Measurements from ENCODE around the gene CCNG2. TPM values are rescaled to one million over a fixed set of nuclear protein-coding genes. Genes with fewer than 3 reads are reported as not detected.

CCNG2 gene
- total and polyA plus RNA-seq, 2 of the 4 experiments (the other 2 are of a cell fraction), result 11.3 to 14.9 TPM

DNA sequence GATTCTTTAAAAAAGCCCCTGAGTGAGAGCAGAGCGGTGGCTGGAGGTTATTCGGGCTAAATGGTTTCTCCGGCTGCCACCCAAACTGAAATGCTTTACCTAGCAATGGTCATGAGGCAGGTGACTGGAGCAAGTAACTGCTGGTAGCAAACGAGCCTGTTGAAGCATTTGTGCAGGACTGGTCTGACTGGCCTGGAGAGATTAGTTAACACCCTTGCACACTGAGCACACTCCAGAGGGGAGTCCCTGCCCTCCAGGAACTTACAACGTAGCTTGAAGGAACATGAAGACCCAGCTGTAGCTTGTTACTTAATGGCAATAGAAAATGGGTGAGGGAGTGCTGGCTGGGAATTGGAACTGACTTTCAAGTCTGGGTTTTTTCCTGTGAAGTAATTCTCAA, 40.4 kb downstream of the CCNG2 start:
- Histone ChIP-seq H4K20me1 (ENCODE audit: insufficient read depth, low read length) (no peaks in the 10 kb centered on the region), H2BK5ac (ENCODE audit: low read depth, low read length, poor library complexity, severe bottlenecking) (no peak overlapping the region), H4K8ac (ENCODE audit: low read depth in 2 of 2, low read length in 2 of 2) (no peak overlapping the region), H3K79me1 (ENCODE audit: low read depth in 1 of 2, low read length in 2 of 2) (no peaks in the 10 kb centered on the region), H3K27me3 (ENCODE audit: control insufficient read depth, insufficient read depth, low read length) (peaks cover 59% of the 10 kb centered on the region), H2AFZ (replicated peaks; ENCODE audit: low read length, poor library complexity) (no peak overlapping the region), H2BK120ac (ENCODE audit: low read depth, low read length) (no peak overlapping the region), H3K9me1 (ENCODE audit: insufficient read depth, low read length) (no peaks in the 10 kb centered on the region), H3K4me2 (ENCODE audit: low read depth, low read length) (no peak overlapping the region), H2AK9ac (replicated peaks; ENCODE audit: low read depth, low read length, poor library complexity) (no peak overlapping the region), H2BK15ac (ENCODE audit: low read depth, low read length) (no peak overlapping the region), H2BK20ac (ENCODE audit: low read depth, low read length) (no peak overlapping the region), H3K56ac (ENCODE audit: extremely low read depth, insufficient read depth, low read length) (no peak overlapping the region), H3K18ac (ENCODE audit: low read depth, low read length) (no peak overlapping the region), H2AK5ac (ENCODE audit: low read depth, low read length) (no peak overlapping the region), H3K4me1 (ENCODE audit: control insufficient read depth, insufficient read depth, low read length) (no peaks in the 10 kb centered on the region), H3K9me3 (ENCODE audit: control insufficient read depth, insufficient read depth, low read length) (peaks cover 5% of the 10 kb centered on the region; the same call in 1 of the 2 replicates), H4K91ac (ENCODE audit: insufficient read depth, low read depth, low read length) (no peak overlapping the region), H3K27ac (ENCODE audit: insufficient read depth, low read length) (no peak overlapping the region), H3K23ac (ENCODE audit: low read depth, low read length) (no peak overlapping the region), H3K4ac (ENCODE audit: low read depth, low read length) (no peak overlapping the region), H4K5ac (ENCODE audit: low read depth, low read length) (no peak overlapping the region), H3K9ac (ENCODE audit: low read depth, low read length) (no peak overlapping the region), H3K36me3 (ENCODE audit: control insufficient read depth, insufficient read depth, low read length) (no peaks in the 10 kb centered on the region), H3K4me3 (ENCODE audit: insufficient read depth, low read depth, low read length) (no peak overlapping the region), H3K14ac (replicated peaks; ENCODE audit: low read depth, low read length) (no peak overlapping the region)
- TF ChIP-seq RFX5 (IDR thresholded peaks at IDR 0.05; ENCODE audit: low read depth, low read length), result no peak
- TF ChIP-seq, protein P1, sequence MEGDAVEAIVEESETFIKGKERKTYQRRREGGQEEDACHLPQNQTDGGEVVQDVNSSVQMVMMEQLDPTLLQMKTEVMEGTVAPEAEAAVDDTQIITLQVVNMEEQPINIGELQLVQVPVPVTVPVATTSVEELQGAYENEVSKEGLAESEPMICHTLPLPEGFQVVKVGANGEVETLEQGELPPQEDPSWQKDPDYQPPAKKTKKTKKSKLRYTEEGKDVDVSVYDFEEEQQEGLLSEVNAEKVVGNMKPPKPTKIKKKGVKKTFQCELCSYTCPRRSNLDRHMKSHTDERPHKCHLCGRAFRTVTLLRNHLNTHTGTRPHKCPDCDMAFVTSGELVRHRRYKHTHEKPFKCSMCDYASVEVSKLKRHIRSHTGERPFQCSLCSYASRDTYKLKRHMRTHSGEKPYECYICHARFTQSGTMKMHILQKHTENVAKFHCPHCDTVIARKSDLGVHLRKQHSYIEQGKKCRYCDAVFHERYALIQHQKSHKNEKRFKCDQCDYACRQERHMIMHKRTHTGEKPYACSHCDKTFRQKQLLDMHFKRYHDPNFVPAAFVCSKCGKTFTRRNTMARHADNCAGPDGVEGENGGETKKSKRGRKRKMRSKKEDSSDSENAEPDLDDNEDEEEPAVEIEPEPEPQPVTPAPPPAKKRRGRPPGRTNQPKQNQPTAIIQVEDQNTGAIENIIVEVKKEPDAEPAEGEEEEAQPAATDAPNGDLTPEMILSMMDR (conservative IDR thresholded peaks at IDR 0.05; ENCODE audit: low read depth, low read length), result no peak
- TF ChIP-seq, protein P2, sequence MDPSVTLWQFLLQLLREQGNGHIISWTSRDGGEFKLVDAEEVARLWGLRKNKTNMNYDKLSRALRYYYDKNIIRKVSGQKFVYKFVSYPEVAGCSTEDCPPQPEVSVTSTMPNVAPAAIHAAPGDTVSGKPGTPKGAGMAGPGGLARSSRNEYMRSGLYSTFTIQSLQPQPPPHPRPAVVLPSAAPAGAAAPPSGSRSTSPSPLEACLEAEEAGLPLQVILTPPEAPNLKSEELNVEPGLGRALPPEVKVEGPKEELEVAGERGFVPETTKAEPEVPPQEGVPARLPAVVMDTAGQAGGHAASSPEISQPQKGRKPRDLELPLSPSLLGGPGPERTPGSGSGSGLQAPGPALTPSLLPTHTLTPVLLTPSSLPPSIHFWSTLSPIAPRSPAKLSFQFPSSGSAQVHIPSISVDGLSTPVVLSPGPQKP (IDR thresholded peaks at IDR 0.05; ENCODE audit: borderline replicate concordance, low read depth, low read length), result no peak
- no peak for TF ChIP-seq POLR2A (IDR thresholded peaks at IDR 0.05; ENCODE audit: low read depth, low read length)
- no peak for TF ChIP-seq CHD1 (IDR thresholded peaks at IDR 0.05; ENCODE audit: low read depth, low read length)
- TF ChIP-seq NFE2L2 (IDR thresholded peaks at IDR 0.05; ENCODE audit: low read depth, low read length), result no peak
- no peak for TF ChIP-seq USF2 (IDR thresholded peaks at IDR 0.05; ENCODE audit: low read depth, low read length)
- no peak for TF ChIP-seq RAD21 (IDR thresholded peaks at IDR 0.05; ENCODE audit: low read length)
- no peak for TF ChIP-seq MAZ (IDR thresholded peaks at IDR 0.05; ENCODE audit: borderline replicate concordance, low read depth, low read length)
- DNase-seq (no peak), ATAC-seq (ENCODE audit: low read depth) (no peak)
- POLR2A ChIA-PET (ENCODE audit: unreplicated experiment), result no interaction called here
- BruUV-seq (replicated peaks), result no TSS peak
- in situ Hi-C loops (cut with MboI; ENCODE audit: low sequenced_read_pairs) (no loop called here), intact Hi-C loops (cut with micrococcal nuclease) (no loop called here), dilution Hi-C loops (cut with HindIII; ENCODE audit: low sequenced_read_pairs, unreplicated experiment) (no loop called here)
- no CpG with 5 or more reads among the region's 5 CpGs for WGBS, 2 experiments (ENCODE audit: extremely low coverage in 2 of 2, insufficient read length in 1 of 2)
- CTCF ChIA-PET, result no interaction called here

Data from IMR-90 (cell line).